Measurements from ENCODE around the gene PLEKHH1. TPM values are rescaled to one million over a fixed set of nuclear protein-coding genes. Genes with fewer than 3 reads are reported as not detected.

PLEKHH1 gene
- 3.5 to 5.1 TPM (median 4.2 TPM) in 5 replicates for total RNA-seq (2022; extraction: Qiagen RNA extraction)

GRCh38 chr14:67532998-67533753 lies at the start of gene PLEKHH1:
TSS of gene PLEKHH1 (plus strand) at chr14:67533290. CDS start at chr14:67541868, 8,578 bp downstream.

GRCh38 chr14:67487937-67488893 lies 44.9 kb upstream of the PLEKHH1 start, which contains the start of gene TMEM229B:
TSS of gene TMEM229B (minus strand) at chr14:67488721. CDS start at chr14:67473923, 14,798 bp downstream.

DNA sequence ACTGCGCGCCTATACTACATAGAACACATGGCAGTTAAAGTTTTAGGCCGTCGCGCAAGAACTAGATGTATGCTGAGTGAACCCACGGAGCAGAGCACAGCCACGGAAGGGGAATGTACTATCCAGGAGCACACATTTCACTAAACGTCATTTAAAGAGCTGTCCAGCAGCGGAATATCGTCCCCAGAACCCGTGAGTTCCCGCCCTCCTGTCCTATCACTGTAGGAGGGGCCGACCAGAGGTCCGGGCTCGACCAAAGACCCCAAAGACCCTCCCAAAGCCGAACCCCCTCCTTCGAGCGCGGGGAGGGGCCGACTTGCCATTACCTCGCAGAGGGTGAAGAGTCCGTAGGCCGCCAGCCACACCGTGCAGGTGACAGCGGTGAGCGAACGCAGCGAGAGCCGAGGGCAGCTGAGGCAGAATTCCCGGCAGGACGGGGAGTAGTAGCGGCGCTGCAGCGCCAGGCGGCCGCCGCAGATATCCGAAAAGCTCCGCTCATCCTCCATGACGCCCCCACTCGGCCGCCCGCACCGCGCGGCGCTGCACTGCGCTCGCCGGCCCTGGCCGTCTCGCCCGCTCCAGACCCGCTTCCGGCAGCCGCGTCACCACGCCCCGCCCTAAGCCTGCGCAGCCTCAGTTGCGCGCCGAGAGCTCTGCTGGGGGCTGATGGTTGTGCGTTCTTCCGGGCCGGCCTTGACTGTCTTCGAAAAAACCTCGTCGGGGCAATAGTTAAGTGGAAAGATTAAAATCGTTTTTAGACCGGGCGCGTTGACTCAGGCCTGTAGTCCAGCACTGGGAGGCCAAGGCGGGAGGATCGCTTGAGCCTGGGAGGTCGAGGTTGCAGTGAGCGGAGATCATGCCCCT lies 66.8 kb downstream of the PLEKHH1 start, which contains the start of gene PIGH:
Gene PIGH (minus strand): TSS at position 571 of the 864 bp plus-strand sequence. CDS start 65 bp downstream, at position 506.

GRCh38 chr14:67619446-67620216 lies 86.5 kb downstream of the PLEKHH1 start, which contains the start of gene ARG2:
TSS of gene ARG2 (plus strand) at chr14:67619920. CDS start at chr14:67619978, 58 bp downstream.

Other genes with a start within 250 kb of the PLEKHH1 start
- 65.7 to 127 TPM (median 75.2 TPM) in 5 replicates for gene ATP6V1D, start 173.5 kb upstream of the PLEKHH1 start, total RNA-seq (2022; extraction: Qiagen RNA extraction)
- 225 to 410 TPM (median 236 TPM) in 5 replicates for gene EIF2S1, start 173.0 kb upstream of the PLEKHH1 start, total RNA-seq (2022; extraction: Qiagen RNA extraction)
- gene PLEK2, start 121.1 kb upstream of the PLEKHH1 start, total RNA-seq (2022; extraction: Qiagen RNA extraction), result 20.6 to 29.7 TPM (median 26.1 TPM) in 5 replicates
- 0.11 to 0.21 TPM (median 0.16 TPM) in 5 replicates for gene TMEM229B, start 44.6 kb upstream of the PLEKHH1 start, total RNA-seq (2022; extraction: Qiagen RNA extraction)
- 18.4 to 21.9 TPM (median 20.7 TPM) in 5 replicates for gene PIGH, start 67.0 kb downstream of the PLEKHH1 start, total RNA-seq (2022; extraction: Qiagen RNA extraction)
- 1.3 to 1.9 TPM (median 1.8 TPM) in 5 replicates for gene ARG2, start 86.6 kb downstream of the PLEKHH1 start, total RNA-seq (2022; extraction: Qiagen RNA extraction)
- gene VTI1B, start 141.3 kb downstream of the PLEKHH1 start, total RNA-seq (2022; extraction: Qiagen RNA extraction), result 75.5 to 97.4 TPM (median 90.6 TPM) in 5 replicates
- gene RDH11, start 162.5 kb downstream of the PLEKHH1 start, total RNA-seq (2022; extraction: Qiagen RNA extraction), result 60.2 to 63.0 TPM (median 60.9 TPM) in 5 replicates
- 0.03 to 0.09 TPM in 2 of 5 replicates, not detected in the others for gene RDH12, start 168.6 kb downstream of the PLEKHH1 start, total RNA-seq (2022; extraction: Qiagen RNA extraction)